Kidney glomerular epithelial cell (primary cell): ENCODE data around the gene SORCS2.

Experiments
- DNase-seq: peaks from one replicate; lab custom pipeline; 2025; lab: John Stamatoyannopoulos, UW

Gene SORCS2

DNA sequence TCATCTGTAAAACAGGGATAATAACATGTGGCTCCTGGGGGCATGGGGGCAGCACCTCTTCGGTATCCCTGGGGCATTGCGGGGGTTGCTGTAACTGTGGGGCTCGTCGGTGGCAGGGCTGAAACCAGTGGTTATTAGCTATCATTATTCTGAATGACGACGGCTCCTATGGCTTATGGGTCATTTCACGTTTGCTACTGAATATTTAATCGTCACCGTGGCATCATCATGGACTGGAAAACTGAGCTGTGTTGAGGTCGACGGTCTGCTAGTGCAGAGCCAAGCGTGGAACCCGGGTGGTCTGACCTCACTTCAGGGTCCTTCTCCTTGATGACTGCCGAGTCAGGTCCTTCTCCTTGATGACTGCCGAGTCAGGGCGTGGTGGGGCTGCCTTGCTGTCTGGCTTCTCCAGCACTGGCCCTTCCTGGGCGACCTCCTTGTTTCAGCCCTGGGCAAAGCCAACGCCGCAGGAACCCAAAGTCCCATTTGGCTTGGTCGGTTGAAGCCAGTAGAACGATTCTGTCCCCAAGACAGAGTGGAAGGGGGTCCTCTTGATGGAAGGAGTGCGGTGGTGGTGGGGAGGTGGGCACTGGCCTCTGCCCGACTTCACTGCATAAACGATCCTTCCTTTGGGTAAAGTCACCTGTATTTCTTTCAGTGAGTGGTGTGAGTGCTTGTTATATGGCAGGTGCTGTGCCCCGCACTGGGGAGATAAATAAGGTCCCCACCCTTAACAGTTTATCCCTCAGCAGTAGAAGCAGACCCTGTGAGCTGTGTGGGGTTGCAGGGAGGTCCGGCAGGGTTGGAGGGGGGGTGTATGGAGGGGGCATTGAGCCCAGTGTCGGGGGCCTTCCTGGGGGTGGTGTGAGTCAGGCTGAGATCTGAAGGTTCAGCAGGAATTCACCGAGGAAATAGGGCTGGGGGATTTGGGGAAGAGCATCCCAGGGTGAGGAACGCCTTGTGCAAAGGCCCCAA is 201.6 kb downstream of the SORCS2 start:
- DNase-seq = no peak

DNA sequence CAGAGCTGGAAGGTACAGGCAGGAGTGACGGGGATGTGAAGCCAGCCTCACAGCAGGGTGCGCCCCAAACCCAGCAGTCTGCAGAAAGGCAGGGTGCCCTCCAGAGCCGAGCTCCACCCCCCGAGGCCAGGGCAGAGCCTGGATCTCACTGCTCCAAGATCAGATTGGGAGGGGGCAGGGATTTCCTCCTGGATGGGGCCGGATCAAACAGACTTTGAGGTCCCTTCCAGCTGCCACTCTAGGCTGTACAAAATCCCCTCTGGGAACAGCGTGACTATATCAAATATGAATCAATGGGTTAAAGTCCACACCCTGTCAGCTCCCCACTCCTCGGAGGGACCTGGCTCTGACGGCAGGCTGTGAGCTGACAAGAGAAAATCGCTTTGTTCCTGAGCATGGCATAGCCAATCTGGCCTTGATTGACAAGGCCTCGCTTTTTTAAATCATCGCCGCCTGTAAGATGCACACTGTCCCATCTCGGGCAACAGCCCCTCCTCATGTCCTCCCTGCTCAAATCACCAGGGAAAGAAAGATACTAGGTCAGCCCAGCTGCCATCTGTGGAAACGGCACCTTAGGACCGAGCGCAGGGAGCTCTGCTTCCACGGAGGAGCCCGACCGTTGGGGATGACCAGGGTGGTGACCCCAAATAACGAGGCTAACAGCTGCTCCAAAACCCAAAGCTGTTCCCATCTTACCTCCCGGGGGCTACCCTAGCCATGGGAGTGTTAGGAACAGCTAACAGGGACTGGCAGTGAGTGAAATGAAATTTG is 202.5 kb downstream of the SORCS2 start:
- DNase-seq = no peak

DNA sequence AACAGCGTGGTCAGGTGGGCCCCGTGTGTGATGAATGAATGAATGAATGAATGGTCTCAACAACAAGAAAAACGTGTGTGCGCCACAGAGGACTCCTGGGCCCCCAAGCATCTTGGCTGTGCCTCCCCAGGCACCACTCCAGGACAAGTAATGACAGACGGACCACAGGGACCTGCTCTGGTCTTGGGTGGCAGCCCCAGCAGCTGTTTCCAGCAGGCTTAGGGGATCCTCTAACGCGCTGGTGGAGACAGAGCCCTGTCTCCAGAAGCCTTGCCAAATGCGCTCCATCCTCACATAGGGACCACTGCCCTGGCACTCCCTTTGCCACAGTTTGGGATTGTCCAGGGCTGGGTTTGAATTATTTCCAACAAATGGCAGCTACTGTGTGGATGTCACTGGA is 203.3 kb downstream of the SORCS2 start:
- no peak for DNase-seq

DNA sequence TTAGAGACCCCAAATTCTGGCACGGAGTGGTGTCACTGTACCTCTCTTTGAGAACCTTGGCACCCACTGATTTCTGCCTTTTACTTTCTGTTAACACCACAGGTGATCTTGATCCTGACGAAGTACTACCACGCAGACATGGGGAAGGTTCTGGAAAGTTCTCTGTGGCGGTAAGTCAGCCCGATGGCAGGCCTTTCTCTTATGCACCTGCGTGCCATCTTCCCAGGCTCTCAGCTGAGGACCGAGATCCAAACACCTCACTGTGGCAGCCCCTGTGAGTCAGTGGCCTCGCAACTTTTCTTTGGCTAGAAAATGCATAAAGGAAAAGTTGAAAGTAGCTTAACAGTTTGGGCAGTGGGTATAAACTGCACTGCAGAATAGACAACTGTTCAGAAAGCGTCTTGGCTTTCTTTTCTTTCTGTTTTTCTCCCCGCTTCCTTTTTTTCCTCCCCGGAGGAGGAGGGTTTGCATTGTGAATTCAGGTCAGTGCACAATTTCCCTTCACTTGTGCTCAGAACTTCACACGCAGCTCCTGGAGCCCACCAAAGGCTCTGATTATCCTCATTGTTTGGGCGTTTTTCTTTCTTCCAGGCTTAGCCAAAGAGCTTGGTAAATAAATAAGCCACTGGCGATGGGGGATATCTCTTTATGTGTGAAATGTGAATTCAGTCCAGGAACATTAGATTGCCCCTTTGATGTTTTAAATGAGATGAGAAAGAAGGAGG is 204.0 kb downstream of the SORCS2 start:
- no peak for DNase-seq

- no peak for DNase-seq
Observed at GRCh38 chr4:7397206-7398103, 205.1 kb downstream of the SORCS2 start.

GRCh38 chr4:7398104-7398423 is 205.7 kb downstream of the SORCS2 start:
- DNase-seq = peak; percentile 2

GRCh38 chr4:7398788-7399439 is 206.6 kb downstream of the SORCS2 start:
- no peak for DNase-seq

GRCh38 chr4:7399440-7400234 is 207.3 kb downstream of the SORCS2 start:
- DNase-seq = no peak

DNA sequence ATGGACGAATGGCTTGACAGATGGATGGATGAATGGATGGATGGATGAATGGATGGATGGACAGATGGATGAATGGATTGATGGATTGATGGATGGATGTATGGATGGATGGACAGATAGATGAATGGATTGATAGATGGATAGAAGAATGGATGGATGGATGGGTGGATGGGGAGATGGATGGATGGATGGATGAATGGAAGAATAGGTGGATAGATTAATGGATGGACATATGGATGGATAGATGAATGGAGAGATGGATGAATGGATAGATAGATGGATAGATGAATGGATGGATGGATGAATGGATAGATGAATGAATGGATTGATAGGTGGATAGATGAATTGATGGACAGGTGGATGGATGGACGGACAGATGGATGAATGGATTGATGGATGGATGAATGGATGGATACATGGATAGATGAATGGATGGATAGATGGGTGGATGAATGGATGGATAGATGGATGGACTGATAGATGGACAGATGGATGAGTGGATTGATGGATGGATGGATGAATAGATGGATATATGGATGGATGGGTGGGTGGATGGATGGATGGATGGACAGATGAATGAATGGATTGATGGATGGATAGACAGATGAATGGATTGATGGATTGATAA is 208.4 kb downstream of the SORCS2 start:
- no peak for DNase-seq

DNA sequence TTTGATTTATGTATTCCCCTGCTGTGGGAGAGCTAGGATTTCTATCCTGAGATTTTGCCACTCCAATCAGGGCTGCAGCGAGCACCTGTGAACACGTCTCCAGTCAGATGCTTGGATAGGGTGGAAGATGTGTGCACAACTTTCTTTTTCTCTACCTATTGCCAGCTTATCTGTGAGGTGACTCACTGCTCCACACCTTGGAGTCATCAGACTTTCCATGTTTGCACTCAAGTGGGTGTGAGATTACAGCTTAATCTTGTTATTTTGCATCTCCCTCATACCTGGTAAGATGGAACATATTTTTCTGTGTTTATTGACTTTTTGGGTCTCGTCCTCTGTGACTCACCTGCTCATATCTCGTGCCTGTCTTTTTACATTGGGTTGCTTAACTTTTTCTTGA is 210.2 kb downstream of the SORCS2 start:
- no peak for DNase-seq

DNA sequence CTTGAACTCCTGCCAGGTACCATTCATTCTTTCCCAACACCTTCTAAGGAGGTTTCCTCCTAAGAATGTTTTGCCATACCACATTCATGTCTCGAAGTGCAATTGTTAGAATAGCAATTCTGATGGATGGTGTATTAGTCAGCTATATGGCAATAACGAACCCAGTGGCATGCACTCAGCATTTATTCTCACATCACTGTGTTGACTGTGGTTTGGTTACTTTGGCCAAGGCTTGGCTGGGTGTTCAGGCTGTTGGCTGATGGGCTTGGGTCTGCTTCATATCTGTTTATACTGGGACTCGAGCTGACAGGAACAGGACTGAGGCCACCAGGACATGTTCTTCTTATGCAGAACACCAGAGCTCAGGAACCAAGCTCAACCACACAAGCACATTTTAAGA is 210.7 kb downstream of the SORCS2 start:
- no peak for DNase-seq

- no peak for DNase-seq
Observed at GRCh38 chr4:7408166-7408565, 215.8 kb downstream of the SORCS2 start.

GRCh38 chr4:7410446-7410845 is 218.1 kb downstream of the SORCS2 start:
- no peak for DNase-seq

- no peak for DNase-seq
Observed at GRCh38 chr4:7411491-7411890, 219.2 kb downstream of the SORCS2 start.

- DNase-seq = no peak
Observed at GRCh38 chr4:7411896-7412553, 219.7 kb downstream of the SORCS2 start.

DNA sequence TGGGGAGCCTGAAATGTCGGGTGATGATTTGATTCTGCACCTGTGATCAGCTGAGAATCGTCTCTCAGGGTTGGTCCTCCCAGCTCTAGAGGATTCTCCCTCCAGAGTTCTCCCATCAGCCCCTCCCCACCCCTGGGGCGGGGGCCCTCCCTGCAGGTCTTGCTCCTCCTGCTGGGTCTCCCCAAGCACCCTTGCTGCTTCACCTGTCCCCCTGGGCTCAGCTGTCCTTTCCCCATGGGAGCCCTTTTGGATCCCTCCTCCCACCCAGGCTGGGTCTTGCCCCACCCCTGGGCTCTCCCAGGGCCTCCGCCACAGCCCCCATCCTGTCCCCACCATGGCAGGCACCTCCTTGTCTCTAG is 220.2 kb downstream of the SORCS2 start:
- DNase-seq = no peak

DNA sequence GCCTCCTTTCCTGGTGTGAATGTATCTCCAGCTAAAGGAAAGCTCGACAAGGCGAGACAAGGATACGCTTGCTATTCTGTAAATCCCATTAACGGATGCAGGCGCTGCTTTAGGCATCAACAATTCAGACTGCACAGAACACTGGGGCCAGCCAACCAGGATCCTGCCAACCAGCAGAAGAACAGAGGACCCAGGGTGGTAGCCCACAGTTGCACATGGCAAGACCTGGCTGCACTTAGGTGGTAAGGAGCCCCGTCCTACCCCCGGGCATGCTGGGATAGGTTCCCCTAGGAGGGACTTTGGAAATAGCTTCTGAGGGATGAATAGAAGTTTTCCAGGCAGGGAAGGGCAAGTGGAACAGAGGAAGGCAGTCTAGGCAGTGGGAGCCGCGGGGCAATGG is 221.7 kb downstream of the SORCS2 start:
- DNase-seq = no peak

GRCh38 chr4:7414736-7415510 is 222.6 kb downstream of the SORCS2 start:
- DNase-seq = no peak
